Heart right ventricle (tissue), 16 donors: Measurements from ENCODE around the gene ALKBH3. TPM values are rescaled to one million over a fixed set of nuclear protein-coding genes. Genes with fewer than 3 reads are reported as not detected.
A peak's percentile ranks its signal among the peaks of the same experiment; 100 is the strongest.

ENCODE experiments used
- ATAC-seq, 8 donors: fragments of 200-7000 bp; cut with Tn5 transposase; one replicate each; pipeline ENCODE4 v1.9.1; 2020; ENCODE audit warnings: mild to moderate bottlenecking in 8 of 8, moderate library complexity in 8 of 8, moderate number of reproducible peaks in 1 of 8
- DNase-seq, 2 donors: peaks; one replicate each; pipeline ENCODE4 v3.0.0-alpha.2; 2020
- H3K27ac ChIP-seq, 10 donors: fragments of 200-600 bp; sonication (generic) in 2 of 10; one replicate each; pipeline versions ENCODE4 v1.5.0 to v1.8.0; 2020 to 2022; ENCODE audit warnings: mild to moderate bottlenecking in 3 of 10
- H3K27me3 ChIP-seq, 7 donors: fragments of 200-600 bp; one replicate each; pipeline ENCODE4 v1.8.0; 2021 to 2022; ENCODE audit warnings: mild to moderate bottlenecking in 2 of 7
- H3K36me3 ChIP-seq, 9 donors: fragments of 200-600 bp; sonication (generic) in 1 of 9; one replicate each; pipeline versions ENCODE4 v1.5.0 to v1.8.0; 2020 to 2022; ENCODE audit warnings: mild to moderate bottlenecking in 2 of 9
- H3K4me1 ChIP-seq, 9 donors: fragments of 200-600 bp; sonication (generic) in 1 of 9; one replicate each; pipeline versions ENCODE4 v1.5.0 to v1.8.0; 2020 to 2022; ENCODE audit warnings: mild to moderate bottlenecking in 4 of 9
- H3K4me3 ChIP-seq, 10 donors: fragments of 200-600 bp; sonication (generic) in 2 of 10; one replicate each; pipeline versions ENCODE4 v1.5.0 to v1.8.0; 2020 to 2022; ENCODE audit warnings: mild to moderate bottlenecking in 7 of 10, moderate library complexity in 2 of 10
- H3K9me3 ChIP-seq, 11 donors: fragments of 200-600 bp in 10 of 11; sonication (generic) in 2 of 11; one replicate each; pipeline versions ENCODE4 v1.5.0 to v1.8.0; 2013 to 2022; ENCODE audit warnings: mild to moderate bottlenecking in 2 of 11, control low read depth in 1 of 11, moderate library complexity in 1 of 11
- CTCF ChIP-seq, 9 donors: fragments of 200-600 bp; sonication (generic) in 2 of 9; IDR thresholded peaks; one replicate each; pipeline versions ENCODE4 v1.5.0 to v1.8.0; 2021 to 2022; ENCODE audit warnings: antibody characterized with exemption in 9 of 9, mild to moderate bottlenecking in 5 of 9, moderate library complexity in 1 of 9
- WGBS, 2 donors: extraction: QIAGEN DNeasy Blood & Tissue Kit; methylation state at CpG; one replicate each; pipeline ENCODE4 v1.1.7; 2013; ENCODE audit warnings: inconsistent platforms in 1 of 2; 5-methylcytosine and 5-hydroxymethylcytosine counted together
- intact Hi-C, 10 donors: fragments of 100-400 bp; cut with DNase I; formaldehyde crosslinking; loops; one replicate each; pipeline versions ENCODE4 v1.11.1 to v1.14.2; 2022
- long read RNA-seq, 3 donors: library from polyadenylated mRNA; unstranded; transcript quantifications; one replicate each; pipeline ENCODE4 v2.0.0, GENCODE V29; 2020 to 2021
- polyA plus RNA-seq, 2 donors: library from polyadenylated mRNA; stranded (reverse); fragments of 200-250 nt; gene quantifications; one replicate each; pipeline ENCODE4 v1.2.3, GENCODE V29; 2013
- total RNA-seq, 10 donors: library from RNA; stranded (reverse); fragmentation: NEBNext Ultra II Directional in 3 of 10; extraction: Animal tissue kit (Norgen Biotek cat#: 25700) in 3 of 10; gene quantifications; one replicate each; pipeline versions ENCODE4 v1.2.1 to v1.2.4, GENCODE V29; 2021 to 2023
- donor health status: Arrhythmogenic right ventricular cardiomyopathy.
- donor health status: ischemic (EF 13 %, LVEDD 7.1; RV severe dilation, severe dysfunction).
- donor health status: healthy with polysubstance abuse.
- donor health status: DM: no; HTN: yes; CAD: no.
- donor health status: DM: no; HTN: no; CAD: no.
- donor health status: ischemic (EF 25% LVEDD 6.9; RV normal size, moderate dysfunction).
- donor health status: ischemic (EF 25% LVEDD 5.7; RV mildly dilated, moderate dysfunction).
- donor health status: healthy.
- donor health status: DM: yes; HTN: yes; CAD: no.
- donor health status: Ischemic cardiomyopathy.
- donor health status: ischemic (EF 35%, LVEDD 5.7; RV mildly dilated, moderate dysfunction).
- donor health status: nonischemic (EF 11% LVEDD 7.7; RV severe dilation, severe dysfunction).
- donor health status: DM: yes; HTN: yes; CAD: no.
- donor health status: PGD.
- donor health status: ischemic (EF 29% LVEDD 5.4; RV normal size, mild dysfunction).
- donor health status: nonischemic (EF 23%, LVEDD 6.1; RV moderate dilation, normal function).

The ALKBH3 gene
- total RNA-seq (10 to 100 TPM in 9 of 10 donors, 1 to 10 TPM in 1; 9.2 to 20.5 (median 17.8) TPM), polyA plus RNA-seq (10 to 100 TPM; 20.1 to 20.4 TPM)
- long read RNA-seq, donor 1, transcript ALKBH3-201 (10 exons, 1,474 nt): major isoform, 8 of 12 reads
- long read RNA-seq, donor 1, partial matches to known transcripts: 1 of 12 reads
- long read RNA-seq, donor 1, other reads (novel, unspliced or antisense): 3 of 12 reads
- long read RNA-seq, donor 2, transcript ALKBH3-201 (10 exons, 1,474 nt): major isoform, 5 of 8 reads
- long read RNA-seq, donor 2, partial matches to known transcripts: 1 of 8 reads
- long read RNA-seq, donor 2, other reads (novel, unspliced or antisense): 2 of 8 reads
- long read RNA-seq, donor 3, transcript ALKBH3-201 (10 exons, 1,474 nt): major isoform, 7 of 14 reads
- long read RNA-seq, donor 3, partial matches to known transcripts: 0 of 14 reads
- long read RNA-seq, donor 3, other reads (novel, unspliced or antisense): 7 of 14 reads

DNA sequence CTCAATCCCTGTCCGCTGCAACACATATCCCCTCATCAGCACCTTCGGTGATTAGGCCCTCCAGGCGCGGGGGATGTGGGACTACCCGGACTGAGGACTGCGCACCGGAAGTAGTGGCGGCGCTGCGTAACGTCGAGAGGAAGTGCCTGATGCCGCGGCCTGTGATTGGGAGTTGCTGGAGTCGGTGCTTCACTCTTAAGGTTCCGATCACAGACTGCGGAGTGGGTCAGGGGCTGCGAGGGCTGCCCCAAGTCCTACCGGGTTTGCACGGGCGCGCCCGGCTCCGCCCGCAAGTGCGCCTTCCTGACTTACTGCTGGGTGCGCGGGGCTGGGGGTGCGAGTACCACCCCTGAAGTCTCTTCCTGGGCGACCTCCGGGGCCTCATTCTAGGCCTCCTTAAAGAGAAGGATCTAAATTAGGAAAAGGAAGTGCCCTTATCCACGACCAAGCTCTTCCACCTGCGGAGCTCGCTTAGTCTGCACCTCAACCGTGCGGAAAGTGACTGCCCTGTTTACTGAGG, at the start of gene ALKBH3:
Gene ALKBH3, plus strand, starts transcription at position 192 of the 520 bp plus-strand sequence. CDS start 1,822 bp downstream, outside the sequence.
- intact Hi-C loops: no loop called here
- peaks cover 0 to 36% (median 16%) of the 10 kb centered on the region in 9 donors for H3K36me3 ChIP-seq
- H3K4me3 ChIP-seq: peak within 1 kb of the TSS; percentile 74 to 97 (median 82)
- peak; percentile 90 to 91 for DNase-seq
- peak in 1 of 9 donors; percentile 20 for TF ChIP-seq CTCF (IDR thresholded peaks at IDR 0.05)
- H3K27ac ChIP-seq: peak within 1 kb of the TSS in 9 of 10 donors; percentile 66 to 90 (median 71)
- H3K9me3 ChIP-seq: no peaks in the 10 kb centered on the region
- 0% methylated on average over 36 of the region's 36 CpGs for WGBS, 2 donors
- peaks cover 0 to 35% (median 17%) of the 10 kb centered on the region in 7 donors for H3K27me3 ChIP-seq
- peak; percentile 98 to 100 (median 100) for ATAC-seq
- H3K4me1 ChIP-seq: peaks cover 6 to 21% (median 16%) of the 10 kb centered on the region in 9 donors

DNA sequence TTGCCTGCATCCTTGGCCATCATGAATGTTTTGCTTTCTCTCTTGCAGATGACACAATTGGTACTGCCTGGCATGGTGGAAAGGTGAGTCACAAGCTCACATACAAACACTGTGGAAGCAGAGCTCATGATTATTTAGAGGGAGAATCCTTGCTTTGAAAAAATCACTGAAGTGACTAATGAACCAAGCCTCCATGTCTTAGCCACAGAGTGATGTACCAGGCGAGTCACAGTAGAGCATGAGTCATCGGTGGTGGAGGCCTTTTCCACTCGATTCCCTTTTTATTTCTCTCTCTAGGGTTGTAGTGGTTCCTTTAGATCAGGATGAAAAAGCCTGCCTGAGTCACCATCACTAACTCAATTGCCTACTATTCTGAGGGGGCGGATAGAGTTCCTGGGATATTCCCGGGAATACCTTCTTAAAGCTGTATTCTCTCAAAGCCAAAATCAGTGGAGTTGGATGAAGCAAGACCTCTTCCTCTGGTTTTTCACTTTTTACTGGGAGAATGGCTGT, 49.6 kb upstream of the ALKBH3 start:
- Histone ChIP-seq H3K9me3 (no peaks in the 10 kb centered on the region), H3K4me1 (peaks cover 0 to 28% (median 6%) of the 10 kb centered on the region in 9 donors), H3K27me3 (no peaks in the 10 kb centered on the region), H3K4me3 (no peak overlapping the region), H3K36me3 (peaks cover 0 to 27% (median 0%) of the 10 kb centered on the region in 9 donors), H3K27ac (peak overlapping the region in 1 of 10 donors; percentile 6)
- intact Hi-C loops: loop anchor here in 1 of 10 donors (10.0 kb wide), 2 partner anchors 146 to 256 kb away; partner anchors contain the start of gene HSD17B12
- peak in 5 of 8 donors; percentile 38 to 89 (median 75) for ATAC-seq
- DNase-seq: no peak
- no peak for TF ChIP-seq CTCF (IDR thresholded peaks at IDR 0.05)
- 69 to 73% methylated on average over 5 of the region's 5 CpGs for WGBS, 2 donors

GRCh38 chr11:43832536-43832935, 48.1 kb upstream of the ALKBH3 start:
- peaks cover 0 to 31% (median 12%) of the 10 kb centered on the region in 9 donors for H3K4me1 ChIP-seq
- no peaks in the 10 kb centered on the region for H3K9me3 ChIP-seq
- no peak overlapping the region for H3K27ac ChIP-seq
- intact Hi-C loops: loop anchor here in 1 of 10 donors (10.0 kb wide), 2 partner anchors 148 to 258 kb away; partner anchors contain the start of gene HSD17B12
- no peak overlapping the region for H3K4me3 ChIP-seq
- WGBS, 2 donors: 97 to 98% methylated on average over 4 of the region's 4 CpGs
- no peak for TF ChIP-seq CTCF (IDR thresholded peaks at IDR 0.05)
- peaks cover 0 to 27% (median 0%) of the 10 kb centered on the region in 9 donors for H3K36me3 ChIP-seq
- DNase-seq (no peak), ATAC-seq (no peak)
- no peaks in the 10 kb centered on the region for H3K27me3 ChIP-seq

- ATAC-seq: no peak
- TF ChIP-seq CTCF (IDR thresholded peaks at IDR 0.05): no peak
These were observed 47.0 kb upstream of the ALKBH3 start for GRCh38 chr11:43833657-43834073.

More at GRCh38 chr11:43833657-43834073, 47.0 kb upstream of the ALKBH3 start:
- peaks cover 0 to 42% (median 15%) of the 10 kb centered on the region in 9 donors for H3K4me1 ChIP-seq
- no peak overlapping the region for H3K4me3 ChIP-seq
- no peak overlapping the region for H3K27ac ChIP-seq
- intact Hi-C loops: loop anchor here in 1 of 10 donors (10.0 kb wide), 2 partner anchors 149 to 259 kb away; partner anchors contain the start of gene HSD17B12
- DNase-seq: no peak
- no peaks in the 10 kb centered on the region for H3K9me3 ChIP-seq
- WGBS, 2 donors: 74 to 78% methylated on average over 1 of the region's 1 CpG
- H3K27me3 ChIP-seq: no peaks in the 10 kb centered on the region
- H3K36me3 ChIP-seq: peaks cover 0 to 30% (median under 1%) of the 10 kb centered on the region in 9 donors
